Duodenal mucosa (tissue), 2 donors: Measurements from ENCODE around the gene GPX5.

Experiments
- H3K27ac ChIP-seq: one replicate; pipeline ENCODE4 v1.7.0; 2013; ENCODE audit warnings: low read depth, low read length
- H3K27me3 ChIP-seq, 2 donors: one replicate each; pipeline ENCODE4 v1.7.0; 2013; ENCODE audit warnings: low read length in 2 of 2, control low read depth in 1 of 2; ENCODE audit not compliant: insufficient read depth in 2 of 2, control insufficient read depth in 1 of 2
- H3K36me3 ChIP-seq, 2 donors: one replicate each; pipeline ENCODE4 v1.7.0; 2013; ENCODE audit warnings: low read length in 2 of 2, control low read depth in 1 of 2; ENCODE audit not compliant: insufficient read depth in 2 of 2, control insufficient read depth in 1 of 2
- H3K4me1 ChIP-seq, 2 donors: one replicate each; pipeline ENCODE4 v1.7.0; 2013; ENCODE audit warnings: low read length in 2 of 2, control low read depth in 1 of 2; ENCODE audit not compliant: insufficient read depth in 2 of 2, control insufficient read depth in 1 of 2
- H3K4me3 ChIP-seq, 2 donors: one replicate each; pipeline ENCODE4 v1.7.0; 2013; ENCODE audit warnings: low read length in 2 of 2, low read depth in 1 of 2
- H3K9ac ChIP-seq, 2 donors: one replicate each; pipeline ENCODE4 v1.7.0; 2013; ENCODE audit warnings: low read length in 2 of 2, low read depth in 1 of 2
- H3K9me3 ChIP-seq, 2 donors: one replicate each; pipeline ENCODE4 v1.7.0; 2013; ENCODE audit warnings: low read length in 2 of 2, control low read depth in 1 of 2; ENCODE audit not compliant: control insufficient read depth in 1 of 2

GPX5 gene

GRCh38 chr6:28525496-28526039 lies at the start of gene GPX5:
Gene GPX5 (plus strand): TSS chr6:28525881. CDS start chr6:28526014, 133 bp downstream.
- no peaks in the 10 kb centered on the region for H3K9me3 ChIP-seq
- no peaks in the 10 kb centered on the region for H3K36me3 ChIP-seq
- no peak within 1 kb of the TSS for H3K27ac ChIP-seq
- no peak within 1 kb of the TSS for H3K4me3 ChIP-seq
- peaks cover 0 to 10% of the 10 kb centered on the region in 2 donors for H3K27me3 ChIP-seq
- H3K4me1 ChIP-seq = no peaks in the 10 kb centered on the region
- H3K9ac ChIP-seq = no peak within 1 kb of the TSS

GRCh38 chr6:28478518-28478917 lies 47.2 kb upstream of the GPX5 start:
- Histone ChIP-seq H3K36me3 (no peaks in the 10 kb centered on the region), H3K4me3 (no peak overlapping the region), H3K27ac (no peak overlapping the region), H3K27me3 (peaks cover 9 to 20% of the 10 kb centered on the region in 2 donors), H3K9me3 (no peaks in the 10 kb centered on the region), H3K9ac (no peak overlapping the region), H3K4me1 (no peaks in the 10 kb centered on the region)

- Histone ChIP-seq H3K4me3 (no peak overlapping the region), H3K27ac (no peak overlapping the region), H3K36me3 (no peaks in the 10 kb centered on the region), H3K9ac (no peak overlapping the region), H3K4me1 (no peaks in the 10 kb centered on the region), H3K27me3 (peaks cover 10 to 20% of the 10 kb centered on the region in 2 donors), H3K9me3 (no peaks in the 10 kb centered on the region)
Measured at GRCh38 chr6:28480253-28480932, 45.3 kb upstream of the GPX5 start.

GRCh38 chr6:28485482-28485881 lies 40.2 kb upstream of the GPX5 start:
- Histone ChIP-seq H3K9ac (no peak overlapping the region), H3K27me3 (peaks cover 6 to 21% of the 10 kb centered on the region in 2 donors), H3K36me3 (no peaks in the 10 kb centered on the region), H3K4me1 (no peaks in the 10 kb centered on the region), H3K4me3 (no peak overlapping the region), H3K27ac (no peak overlapping the region), H3K9me3 (no peaks in the 10 kb centered on the region)

GRCh38 chr6:28486533-28486932 lies 39.1 kb upstream of the GPX5 start:
- peaks cover 6 to 23% of the 10 kb centered on the region in 2 donors for H3K27me3 ChIP-seq
- no peaks in the 10 kb centered on the region for H3K4me1 ChIP-seq
- H3K4me3 ChIP-seq = no peak overlapping the region
- H3K36me3 ChIP-seq = no peaks in the 10 kb centered on the region
- H3K9ac ChIP-seq = no peak overlapping the region
- no peak overlapping the region for H3K27ac ChIP-seq
- H3K9me3 ChIP-seq = no peaks in the 10 kb centered on the region

GRCh38 chr6:28486988-28487742 lies 38.5 kb upstream of the GPX5 start:
- H3K4me1 ChIP-seq = no peaks in the 10 kb centered on the region
- H3K27me3 ChIP-seq = peaks cover 6 to 23% of the 10 kb centered on the region in 2 donors
- no peak overlapping the region for H3K27ac ChIP-seq
- no peaks in the 10 kb centered on the region for H3K9me3 ChIP-seq
- no peaks in the 10 kb centered on the region for H3K36me3 ChIP-seq
- H3K9ac ChIP-seq = no peak overlapping the region
- H3K4me3 ChIP-seq = no peak overlapping the region

- Histone ChIP-seq H3K27me3 (peaks cover 6 to 30% of the 10 kb centered on the region in 2 donors), H3K4me1 (no peaks in the 10 kb centered on the region), H3K9me3 (no peaks in the 10 kb centered on the region), H3K27ac (no peak overlapping the region), H3K36me3 (no peaks in the 10 kb centered on the region), H3K9ac (no peak overlapping the region), H3K4me3 (no peak overlapping the region)
Measured at GRCh38 chr6:28488916-28489365, 36.7 kb upstream of the GPX5 start.

GRCh38 chr6:28489366-28490204 lies 36.1 kb upstream of the GPX5 start:
- Histone ChIP-seq H3K4me1 (no peaks in the 10 kb centered on the region), H3K27me3 (peaks cover 6 to 30% of the 10 kb centered on the region in 2 donors), H3K9ac (no peak overlapping the region), H3K36me3 (no peaks in the 10 kb centered on the region), H3K4me3 (no peak overlapping the region), H3K9me3 (no peaks in the 10 kb centered on the region), H3K27ac (no peak overlapping the region)

- Histone ChIP-seq H3K27me3 (peaks cover 5 to 30% of the 10 kb centered on the region in 2 donors), H3K4me3 (no peak overlapping the region), H3K9me3 (no peaks in the 10 kb centered on the region), H3K27ac (no peak overlapping the region), H3K36me3 (no peaks in the 10 kb centered on the region), H3K4me1 (no peaks in the 10 kb centered on the region), H3K9ac (no peak overlapping the region)
Measured at GRCh38 chr6:28490205-28490890, 35.3 kb upstream of the GPX5 start.
